ENCODE measurements around the gene PAF1. TPM values are rescaled to one million over a fixed set of nuclear protein-coding genes. Genes with fewer than 3 reads are reported as not detected.

Gene PAF1
- total and polyA plus RNA-seq, 2 of the 13 experiments (the other 11 are each of a cell fraction or from before 2014, with no cell fraction given): 30.2 to 31.1 TPM

DNA sequence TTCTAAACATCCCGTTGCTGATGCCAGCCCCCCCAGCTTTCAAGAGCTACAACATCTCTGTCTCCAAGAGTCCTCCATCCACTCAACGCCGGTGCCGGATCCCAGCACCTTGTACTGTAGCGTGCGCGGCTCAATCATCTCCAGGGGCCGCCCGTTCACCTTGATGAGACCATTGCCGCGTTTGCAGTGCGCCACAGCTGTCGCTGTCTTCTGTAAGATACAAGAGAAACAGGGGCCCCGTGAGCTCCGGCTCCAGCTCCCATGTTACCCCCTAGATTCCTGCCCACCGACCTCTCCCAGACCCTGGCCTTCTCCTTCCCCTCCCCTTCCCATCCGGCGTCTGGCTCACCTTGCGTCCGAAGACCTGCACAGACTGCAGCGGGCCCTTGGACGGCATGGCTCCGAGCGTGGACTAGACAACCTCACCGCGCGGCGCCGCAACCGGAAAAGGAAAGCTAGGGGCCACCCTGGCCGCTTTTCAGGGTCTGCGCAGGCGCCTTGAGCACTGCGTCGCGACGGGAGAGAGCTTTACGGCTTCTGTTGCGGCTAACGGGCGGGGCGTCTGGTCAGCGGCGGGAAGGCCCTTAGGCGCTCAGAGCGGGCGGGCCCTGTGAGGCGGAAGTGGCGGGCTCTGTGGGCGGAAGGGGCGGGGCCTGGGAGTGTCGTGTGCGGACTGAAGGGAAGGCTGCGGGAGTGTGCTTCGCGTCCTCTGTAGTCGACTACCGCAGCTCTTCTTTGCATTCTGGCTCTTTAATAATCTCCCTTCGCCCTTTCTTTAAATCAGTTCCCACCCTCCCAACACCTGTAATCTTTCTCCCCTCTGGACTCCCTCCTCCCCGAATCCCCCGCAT lies 44.8 kb upstream of the PAF1 start, which contains the start of gene RPS16 (continued):
- TF ChIP-seq ELF4 (CRISPR knock-in tag; IDR thresholded peaks at IDR 0.05; ENCODE audit: borderline replicate concordance) (peak; percentile 87; the same call in 1 of the 2 replicates), ZBTB3 (CRISPR knock-in tag; IDR thresholded peaks at IDR 0.05; ENCODE audit: borderline replicate concordance, low read depth) (peak; percentile 91; the same call in 1 of the 2 replicates), XBP1 (CRISPR knock-in tag; IDR thresholded peaks at IDR 0.05) (no peak), MEF2D (CRISPR knock-in tag; IDR thresholded peaks at IDR 0.05) (peak; percentile 81), ZNF207 (IDR thresholded peaks at IDR 0.05; ENCODE audit: borderline replicate concordance) (no peak), REST (IDR thresholded peaks at IDR 0.05; ENCODE audit: borderline replicate concordance in 1 of 2, low read depth in 1 of 2, low read length in 2 of 2) (peak in 1 of 2 experiments; percentile 49; a peak in 1 of 4 replicates), ZEB1 (IDR thresholded peaks at IDR 0.05; ENCODE audit: insufficient replicate concordance, low read depth) (no peak), ATF2 (CRISPR knock-in tag; IDR thresholded peaks at IDR 0.05) (peak; percentile 63; the same call in 1 of the 2 replicates), ZNF441 (CRISPR knock-in tag; IDR thresholded peaks at IDR 0.05; ENCODE audit: borderline replicate concordance) (0 out of 2 replicates have a peak, but pooled peaks have one; percentile 26), EHMT2 (IDR thresholded peaks at IDR 0.05; ENCODE audit: borderline replicate concordance, low read depth, low read length) (no peak), PAX8 (CRISPR knock-in tag; IDR thresholded peaks at IDR 0.05; ENCODE audit: borderline replicate concordance) (peak; percentile 84; the same call in 1 of the 2 replicates), ZNF605 (CRISPR knock-in tag; IDR thresholded peaks at IDR 0.05) (peak; percentile 92), ZNF772 (CRISPR knock-in tag; IDR thresholded peaks at IDR 0.05) (peak; percentile 77), KDM3A (CRISPR knock-in tag; IDR thresholded peaks at IDR 0.05; ENCODE audit: low read depth) (peak; percentile 75), ZFP82 (CRISPR knock-in tag; IDR thresholded peaks at IDR 0.05; ENCODE audit: borderline replicate concordance) (peak; percentile 81; the same call in 1 of the 2 replicates), EP300 (IDR thresholded peaks at IDR 0.05; ENCODE audit: low read depth in 2 of 2, low read length in 2 of 2) (peak; percentile 13 to 31; a peak in 2 of 4 replicates), EP300 (CRISPR knock-in tag; IDR thresholded peaks at IDR 0.05; ENCODE audit: borderline replicate concordance) (0 out of 2 replicates have a peak, but pooled peaks have one; percentile 31)
- TF ChIP-seq, protein P1, sequence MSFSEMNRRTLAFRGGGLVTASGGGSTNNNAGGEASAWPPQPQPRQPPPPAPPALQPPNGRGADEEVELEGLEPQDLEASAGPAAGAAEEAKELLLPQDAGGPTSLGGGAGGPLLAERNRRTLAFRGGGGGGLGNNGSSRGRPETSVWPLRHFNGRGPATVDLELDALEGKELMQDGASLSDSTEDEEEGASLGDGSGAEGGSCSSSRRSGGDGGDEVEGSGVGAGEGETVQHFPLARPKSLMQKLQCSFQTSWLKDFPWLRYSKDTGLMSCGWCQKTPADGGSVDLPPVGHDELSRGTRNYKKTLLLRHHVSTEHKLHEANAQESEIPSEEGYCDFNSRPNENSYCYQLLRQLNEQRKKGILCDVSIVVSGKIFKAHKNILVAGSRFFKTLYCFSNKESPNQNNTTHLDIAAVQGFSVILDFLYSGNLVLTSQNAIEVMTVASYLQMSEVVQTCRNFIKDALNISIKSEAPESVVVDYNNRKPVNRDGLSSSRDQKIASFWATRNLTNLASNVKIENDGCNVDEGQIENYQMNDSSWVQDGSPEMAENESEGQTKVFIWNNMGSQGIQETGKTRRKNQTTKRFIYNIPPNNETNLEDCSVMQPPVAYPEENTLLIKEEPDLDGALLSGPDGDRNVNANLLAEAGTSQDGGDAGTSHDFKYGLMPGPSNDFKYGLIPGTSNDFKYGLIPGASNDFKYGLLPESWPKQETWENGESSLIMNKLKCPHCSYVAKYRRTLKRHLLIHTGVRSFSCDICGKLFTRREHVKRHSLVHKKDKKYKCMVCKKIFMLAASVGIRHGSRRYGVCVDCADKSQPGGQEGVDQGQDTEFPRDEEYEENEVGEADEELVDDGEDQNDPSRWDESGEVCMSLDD (CRISPR knock-in tag; IDR thresholded peaks at IDR 0.05; ENCODE audit: borderline replicate concordance): no peak

Measured in HepG2 (cell line).